22Rv1 (cell line): Measurements from ENCODE around the gene SCAMP2.

ENCODE experiments used
- ZFX ChIP-seq: fragments of 450-650 bp; IDR thresholded peaks from 2 replicates; pipeline ENCODE4 v1.6.1; 2017; ENCODE audit warnings: antibody characterized with exemption, borderline replicate concordance
- TF ChIP-seq, protein P1 (sequence below): fragments of 450-650 bp; IDR thresholded peaks from 2 replicates; pipeline ENCODE4 v1.5.1; 2017; ENCODE audit warnings: mild to moderate bottlenecking

DNA sequence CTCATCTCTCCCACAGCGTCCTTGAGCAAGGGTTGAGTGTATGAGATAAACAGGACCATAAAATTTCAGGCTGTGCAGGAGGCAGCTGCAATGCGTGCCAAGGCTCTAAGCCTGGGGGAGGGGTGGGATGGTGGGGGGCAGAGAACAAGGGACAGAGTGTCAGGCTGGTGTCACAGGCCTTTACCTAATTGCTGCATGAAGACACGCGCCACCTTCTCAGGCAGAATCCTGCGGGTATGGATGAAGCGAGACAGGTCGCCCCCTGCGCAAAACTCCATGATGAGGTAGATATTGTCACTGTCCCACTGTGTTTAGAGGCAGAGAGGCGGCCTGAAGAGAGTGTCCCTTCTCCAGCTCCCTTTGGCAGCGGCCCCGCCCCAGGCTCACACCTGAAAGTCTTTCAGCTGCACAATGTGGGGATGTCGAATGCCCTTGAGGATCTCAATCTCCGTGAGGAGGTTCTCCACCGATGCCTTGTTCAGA is 31.2 kb downstream of the SCAMP2 start:
- TF ChIP-seq, protein P1, sequence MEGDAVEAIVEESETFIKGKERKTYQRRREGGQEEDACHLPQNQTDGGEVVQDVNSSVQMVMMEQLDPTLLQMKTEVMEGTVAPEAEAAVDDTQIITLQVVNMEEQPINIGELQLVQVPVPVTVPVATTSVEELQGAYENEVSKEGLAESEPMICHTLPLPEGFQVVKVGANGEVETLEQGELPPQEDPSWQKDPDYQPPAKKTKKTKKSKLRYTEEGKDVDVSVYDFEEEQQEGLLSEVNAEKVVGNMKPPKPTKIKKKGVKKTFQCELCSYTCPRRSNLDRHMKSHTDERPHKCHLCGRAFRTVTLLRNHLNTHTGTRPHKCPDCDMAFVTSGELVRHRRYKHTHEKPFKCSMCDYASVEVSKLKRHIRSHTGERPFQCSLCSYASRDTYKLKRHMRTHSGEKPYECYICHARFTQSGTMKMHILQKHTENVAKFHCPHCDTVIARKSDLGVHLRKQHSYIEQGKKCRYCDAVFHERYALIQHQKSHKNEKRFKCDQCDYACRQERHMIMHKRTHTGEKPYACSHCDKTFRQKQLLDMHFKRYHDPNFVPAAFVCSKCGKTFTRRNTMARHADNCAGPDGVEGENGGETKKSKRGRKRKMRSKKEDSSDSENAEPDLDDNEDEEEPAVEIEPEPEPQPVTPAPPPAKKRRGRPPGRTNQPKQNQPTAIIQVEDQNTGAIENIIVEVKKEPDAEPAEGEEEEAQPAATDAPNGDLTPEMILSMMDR = no peak
- no peak for TF ChIP-seq ZFX
